ENCODE results near the gene TSHZ2. TPM values are rescaled to one million over a fixed set of nuclear protein-coding genes. Genes with fewer than 3 reads are reported as not detected.

TSHZ2 gene
- total RNA-seq, 1 donor from 2014 or later = 22.9 TPM

GRCh38 chr20:53303413-53303760 is 331.2 kb downstream of the TSHZ2 start:
- Mint-ChIP-seq H3K27me3 (peaks cover under 1% of the 10 kb centered on the region), H3K36me3 (ENCODE audit: insufficient read depth) (no peaks in the 10 kb centered on the region), H3K27ac (no peak overlapping the region), H3K4me3 (ENCODE audit: low read depth) (no peak overlapping the region), H3K9me3 (ENCODE audit: low read depth) (no peaks in the 10 kb centered on the region), H3K4me1 (ENCODE audit: low read depth) (peaks cover 3% of the 10 kb centered on the region)
- no peak for TF ChIP-seq CTCF (IDR thresholded peaks at IDR 0.05; ENCODE audit: unreplicated experiment)
- DNase-seq (ENCODE audit: low spot score, unreplicated experiment) = no peak

DNA sequence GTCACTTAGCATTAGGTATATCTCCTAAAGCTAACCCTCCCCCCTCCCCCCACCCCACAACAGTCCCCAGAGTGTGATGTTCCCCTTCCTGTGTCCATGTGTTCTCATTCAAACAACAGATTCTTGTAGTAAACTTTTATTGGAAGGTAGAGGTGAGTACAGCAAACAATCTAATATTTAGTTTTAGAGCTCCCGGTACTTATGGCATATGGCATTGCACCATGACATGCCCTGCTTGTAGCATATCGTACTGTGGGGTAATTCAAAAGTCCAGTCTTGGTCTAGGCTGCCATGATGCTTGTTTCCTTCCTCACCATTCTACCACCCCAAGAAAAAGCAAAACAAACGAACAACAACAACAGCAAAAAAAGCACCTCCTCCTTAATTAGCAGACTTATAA is 332.0 kb downstream of the TSHZ2 start:
- Mint-ChIP-seq H3K36me3 (ENCODE audit: insufficient read depth) (peaks cover under 1% of the 10 kb centered on the region), H3K27me3 (no peaks in the 10 kb centered on the region), H3K9me3 (ENCODE audit: low read depth) (no peaks in the 10 kb centered on the region), H3K27ac (peak overlapping the region; percentile 46), H3K4me1 (ENCODE audit: low read depth) (peaks cover 3% of the 10 kb centered on the region), H3K4me3 (ENCODE audit: low read depth) (no peak overlapping the region)
- TF ChIP-seq CTCF (IDR thresholded peaks at IDR 0.05; ENCODE audit: unreplicated experiment) = no peak
- DNase-seq (ENCODE audit: low spot score, unreplicated experiment) = no peak

GRCh38 chr20:53306192-53306805 is 334.1 kb downstream of the TSHZ2 start:
- Mint-ChIP-seq H3K36me3 (ENCODE audit: insufficient read depth) (peaks cover 2% of the 10 kb centered on the region), H3K27ac (no peak overlapping the region), H3K4me1 (ENCODE audit: low read depth) (no peaks in the 10 kb centered on the region), H3K9me3 (ENCODE audit: low read depth) (no peaks in the 10 kb centered on the region), H3K27me3 (no peaks in the 10 kb centered on the region), H3K4me3 (ENCODE audit: low read depth) (no peak overlapping the region)
- TF ChIP-seq CTCF (IDR thresholded peaks at IDR 0.05; ENCODE audit: unreplicated experiment) = no peak
- no peak for DNase-seq (ENCODE audit: low spot score, unreplicated experiment)

DNA sequence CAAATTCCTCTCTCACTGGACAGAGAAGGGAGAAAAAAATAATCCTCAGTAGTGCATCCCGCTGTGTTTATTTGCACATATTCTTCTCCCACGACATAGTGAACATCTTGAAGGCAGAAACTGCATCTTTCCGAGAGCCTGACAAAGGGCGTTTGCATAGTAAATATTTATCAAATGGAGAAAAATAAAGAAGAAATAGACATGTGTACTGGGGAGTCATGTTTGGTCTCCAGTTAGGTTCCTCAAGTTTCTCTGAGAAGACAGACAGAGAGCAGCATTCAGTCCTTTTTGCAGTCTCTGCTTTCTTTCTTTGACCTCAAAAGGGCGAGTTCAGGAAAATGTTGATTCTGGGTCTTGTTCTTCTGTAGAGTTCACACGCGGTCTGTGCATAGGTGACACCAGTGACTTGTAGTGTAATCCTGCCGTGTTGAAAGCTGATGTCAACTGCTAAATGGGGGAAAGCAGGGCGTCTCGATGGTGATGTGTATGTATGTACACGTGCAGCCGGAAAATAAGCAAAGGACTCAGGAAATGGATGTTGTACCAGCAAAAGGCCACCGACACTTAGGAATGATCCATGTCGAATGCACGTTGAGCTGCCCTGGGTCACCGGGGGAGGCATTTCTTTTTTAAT is 335.9 kb downstream of the TSHZ2 start:
- Mint-ChIP-seq H3K4me1 (ENCODE audit: low read depth) (no peaks in the 10 kb centered on the region), H3K4me3 (ENCODE audit: low read depth) (no peak overlapping the region), H3K9me3 (ENCODE audit: low read depth) (no peaks in the 10 kb centered on the region), H3K27ac (no peak overlapping the region), H3K27me3 (no peaks in the 10 kb centered on the region), H3K36me3 (ENCODE audit: insufficient read depth) (peaks cover 2% of the 10 kb centered on the region)
- no peak for DNase-seq (ENCODE audit: low spot score, unreplicated experiment)
- no peak for TF ChIP-seq CTCF (IDR thresholded peaks at IDR 0.05; ENCODE audit: unreplicated experiment)

DNA sequence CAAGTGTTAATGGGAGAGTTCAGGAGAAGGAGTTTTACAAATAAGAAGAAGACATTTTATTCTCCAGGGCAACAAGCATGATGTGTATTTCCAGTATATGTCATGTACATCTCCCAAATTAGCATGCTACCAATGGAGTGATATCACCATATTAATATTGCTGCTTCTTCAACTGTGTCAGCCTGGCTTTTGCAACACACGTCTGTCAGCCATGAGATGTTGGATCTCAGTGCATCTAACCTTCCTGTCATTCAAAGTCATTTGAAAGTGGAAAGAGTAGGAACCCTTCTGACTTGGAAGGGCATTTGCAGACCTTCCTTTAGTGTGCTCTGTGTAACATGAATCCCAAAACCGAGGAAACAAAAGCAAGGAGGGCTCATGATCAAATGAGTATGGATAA is 337.4 kb downstream of the TSHZ2 start:
- Mint-ChIP-seq H3K36me3 (ENCODE audit: insufficient read depth) (peaks cover 2% of the 10 kb centered on the region), H3K9me3 (ENCODE audit: low read depth) (no peaks in the 10 kb centered on the region), H3K4me3 (ENCODE audit: low read depth) (no peak overlapping the region), H3K27ac (no peak overlapping the region), H3K27me3 (no peaks in the 10 kb centered on the region), H3K4me1 (ENCODE audit: low read depth) (no peaks in the 10 kb centered on the region)
- TF ChIP-seq CTCF (IDR thresholded peaks at IDR 0.05; ENCODE audit: unreplicated experiment) = no peak
- no peak for DNase-seq (ENCODE audit: low spot score, unreplicated experiment)

All from progenitor cell of endocrine pancreas (in vitro differentiated cells).